NOMO-1 (cell line): Measurements from ENCODE around the gene SGCB.
"Not testable (repeated sequence)": the region's sequence is repeated elsewhere in the genome, so short reads cannot be mapped to it uniquely, and the experiment has no call there.

ENCODE experiments used
- DNase-seq, 2 experiments: peaks; one replicate each; lab custom pipeline; 2025; ENCODE audit not compliant: unreplicated experiment in 2 of 2; lab: John Stamatoyannopoulos, UW

SGCB gene

GRCh38 chr4:52038103-52038912 is at the start of gene SGCB:
Gene SGCB (minus strand): TSS chr4:52038299. CDS start chr4:52038259, 40 bp downstream.
- peak in 1 of 2 experiments; percentile 51 for DNase-seq

- not testable (repeated sequence) for DNase-seq
Observed at GRCh38 chr4:52086425-52086824, 48.3 kb upstream of the SGCB start.

- DNase-seq = no peak
Observed at GRCh38 chr4:52081216-52081615, 43.1 kb upstream of the SGCB start.

GRCh38 chr4:52079659-52080058 is 41.6 kb upstream of the SGCB start:
- DNase-seq = no peak

- DNase-seq = no peak
Observed at GRCh38 chr4:52076731-52077130, 38.6 kb upstream of the SGCB start.

GRCh38 chr4:52071791-52072546 is 33.9 kb upstream of the SGCB start:
- no peak for DNase-seq

GRCh38 chr4:52069571-52069970 is 31.5 kb upstream of the SGCB start:
- DNase-seq = no peak

- DNase-seq = peak; percentile 13 to 47
Observed at GRCh38 chr4:52059372-52059771, 21.3 kb upstream of the SGCB start.

- DNase-seq = no peak
Observed at GRCh38 chr4:52058275-52058674, 20.2 kb upstream of the SGCB start.

GRCh38 chr4:52057196-52057595 is 19.1 kb upstream of the SGCB start:
- DNase-seq = peak in 1 of 2 experiments; percentile 42

- no peak for DNase-seq
Observed at GRCh38 chr4:52054254-52054653, 16.2 kb upstream of the SGCB start.

- peak; percentile 34 to 51 for DNase-seq
Observed at GRCh38 chr4:52052475-52052780, 14.3 kb upstream of the SGCB start.

- peak; percentile 17 to 55 for DNase-seq
Observed at GRCh38 chr4:52051615-52052474, 13.7 kb upstream of the SGCB start.

- DNase-seq = peak in 1 of 2 experiments; percentile 45
Observed at GRCh38 chr4:52051213-52051614, 13.1 kb upstream of the SGCB start, which contains the start of gene SPATA18. Gene SPATA18 (plus strand): TSS chr4:52051304. CDS start chr4:52051705, 401 bp downstream.

- DNase-seq = no peak
Observed at GRCh38 chr4:52049266-52049665, 11.2 kb upstream of the SGCB start.

GRCh38 chr4:52045028-52045427 is 6.9 kb upstream of the SGCB start:
- no peak for DNase-seq

GRCh38 chr4:52037689-52038102 is 403 bp downstream of the SGCB start:
- no peak for DNase-seq

GRCh38 chr4:52036886-52037530 is 1.1 kb downstream of the SGCB start:
- no peak for DNase-seq

- no peak for DNase-seq
Observed at GRCh38 chr4:52035190-52035589, 2.9 kb downstream of the SGCB start.

- peak; percentile 7 to 9 for DNase-seq
Observed at GRCh38 chr4:52032005-52032404, 6.1 kb downstream of the SGCB start.
